IMR-90 (cell line): ENCODE measurements around the gene SLC39A8. TPM values are rescaled to one million over a fixed set of nuclear protein-coding genes. Genes with fewer than 3 reads are reported as not detected.

ENCODE experiments used
- ATAC-seq: fragments of 200-7000 bp; cut with Tn5 transposase; 2 replicates; pipeline ENCODE4 v1.9.1; 2020; ENCODE audit warnings: low read depth, mild to moderate bottlenecking, moderate library complexity
- BruUV-seq: library from RNA; stranded (reverse); fragments of 400-500 nt; replicated peaks from 2 replicates; lab custom pipeline; 2021; lab: Mats Ljungman, UMichigan
- CTCF ChIA-PET: fragments of 300-600 bp; formaldehyde crosslinking; extraction: SDS; loops from one replicate; lab custom pipeline; 2021; ENCODE audit warnings: antibody characterized with exemption; lab: Yijun Ruan, JAX
- POLR2A ChIA-PET: fragments of 300-600 bp; sonication (Branson Sonifier 250); formaldehyde crosslinking; loops from one replicate; lab custom pipeline; 2022; ENCODE audit warnings: antibody characterized with exemption; ENCODE audit not compliant: unreplicated experiment; lab: Charles Lee
- DNase-seq: peaks from one replicate; pipeline ENCODE4 v3.0.0; 2013
- H2AFZ ChIP-seq: replicated peaks from 2 replicates; pipeline ENCODE3; 2013; ENCODE audit warnings: low read length, mild to moderate bottlenecking; ENCODE audit not compliant: poor library complexity
- H2AK5ac ChIP-seq: 2 replicates; pipeline ENCODE4 v1.6.1; 2013; ENCODE audit warnings: low read depth, low read length, inconsistent platforms
- H2AK9ac ChIP-seq: replicated peaks from 2 replicates; pipeline ENCODE3; 2013; ENCODE audit warnings: mild to moderate bottlenecking, low read depth, low read length, moderate library complexity; ENCODE audit not compliant: poor library complexity
- H2BK120ac ChIP-seq: 2 replicates; pipeline ENCODE4 v1.6.1; 2013; ENCODE audit warnings: low read depth, low read length, inconsistent platforms
- H2BK15ac ChIP-seq: 3 replicates; pipeline ENCODE4 v1.6.1; 2013; ENCODE audit warnings: low read depth, low read length, inconsistent platforms
- H2BK20ac ChIP-seq: 2 replicates; pipeline ENCODE4 v1.6.1; 2013; ENCODE audit warnings: low read depth, mild to moderate bottlenecking, inconsistent platforms, low read length, moderate library complexity
- H2BK5ac ChIP-seq: 2 replicates; pipeline ENCODE4 v1.6.1; 2013; ENCODE audit warnings: mild to moderate bottlenecking, low read depth, low read length, inconsistent platforms; ENCODE audit not compliant: poor library complexity, severe bottlenecking
- H3K14ac ChIP-seq: replicated peaks from 2 replicates; pipeline ENCODE4 v1.6.1; 2013; ENCODE audit warnings: low read depth, low read length, inconsistent platforms
- H3K18ac ChIP-seq: 2 replicates; pipeline ENCODE4 v1.6.1; 2013; ENCODE audit warnings: low read depth, low read length, control low read depth
- H3K23ac ChIP-seq: 2 replicates; pipeline ENCODE4 v1.6.1; 2013; ENCODE audit warnings: low read depth, low read length, inconsistent platforms
- H3K27ac ChIP-seq: 2 replicates; pipeline ENCODE4 v1.5.1; 2013; ENCODE audit warnings: mild to moderate bottlenecking, control low read depth, low read length; ENCODE audit not compliant: insufficient read depth
- H3K27me3 ChIP-seq: 2 replicates; pipeline ENCODE4 v1.6.1; 2013; ENCODE audit warnings: low read length; ENCODE audit not compliant: control insufficient read depth, insufficient read depth
- H3K36me3 ChIP-seq: 2 replicates; pipeline ENCODE4 v1.6.1; 2013; ENCODE audit warnings: low read length, mixed read lengths; ENCODE audit not compliant: control insufficient read depth, insufficient read depth
- H3K4ac ChIP-seq: 2 replicates; pipeline ENCODE4 v1.6.1; 2013; ENCODE audit warnings: low read depth, low read length, inconsistent platforms
- H3K4me1 ChIP-seq: 2 replicates; pipeline ENCODE4 v1.6.1; 2013; ENCODE audit warnings: low read length, mixed read lengths; ENCODE audit not compliant: control insufficient read depth, insufficient read depth
- H3K4me2 ChIP-seq: 2 replicates; pipeline ENCODE4 v1.6.1; 2013; ENCODE audit warnings: low read depth, mild to moderate bottlenecking, control low read depth, low read length, moderate library complexity
- H3K4me3 ChIP-seq: 2 replicates; pipeline ENCODE4 v1.5.1; 2013; ENCODE audit warnings: low read depth, mild to moderate bottlenecking, control low read depth, low read length, moderate library complexity; ENCODE audit not compliant: insufficient read depth
- H3K56ac ChIP-seq: 2 replicates; pipeline ENCODE4 v1.6.1; 2013; ENCODE audit warnings: low read length, inconsistent platforms; ENCODE audit not compliant: insufficient read depth; ENCODE audit errors: extremely low read depth
- H3K79me1 ChIP-seq, 2 experiments: 2 replicates each; pipeline ENCODE4 v1.6.1; 2013; ENCODE audit warnings: low read length in 2 of 2, inconsistent platforms in 1 of 2, low read depth in 1 of 2
- H3K9ac ChIP-seq: 2 replicates; pipeline ENCODE4 v1.6.1; 2013; ENCODE audit warnings: low read depth, low read length, control low read depth
- H3K9me1 ChIP-seq: 2 replicates; pipeline ENCODE4 v1.6.1; 2013; ENCODE audit warnings: low read length, inconsistent platforms; ENCODE audit not compliant: insufficient read depth
- H3K9me3 ChIP-seq: 2 replicates; pipeline ENCODE4 v1.6.1; 2013; ENCODE audit warnings: low read length; ENCODE audit not compliant: control insufficient read depth, insufficient read depth
- H4K20me1 ChIP-seq: 2 replicates; pipeline ENCODE4 v1.6.1; 2013; ENCODE audit warnings: low read length, inconsistent platforms; ENCODE audit not compliant: insufficient read depth
- H4K5ac ChIP-seq: 2 replicates; pipeline ENCODE4 v1.6.1; 2013; ENCODE audit warnings: mild to moderate bottlenecking, low read depth, low read length, control low read depth
- H4K8ac ChIP-seq, 2 experiments: 2 replicates each; pipeline ENCODE4 v1.6.1; 2013; ENCODE audit warnings: low read depth in 2 of 2, low read length in 2 of 2, control low read depth in 1 of 2, inconsistent platforms in 1 of 2
- H4K91ac ChIP-seq: 2 replicates; pipeline ENCODE4 v1.6.1; 2013; ENCODE audit warnings: low read depth, low read length, inconsistent platforms; ENCODE audit not compliant: insufficient read depth
- CHD1 ChIP-seq: IDR thresholded peaks from 2 replicates; pipeline ENCODE4 v1.6.1; 2012; ENCODE audit warnings: low read depth, low read length, improper control_type of control experiment
- POLR2A ChIP-seq: IDR thresholded peaks from 2 replicates; pipeline ENCODE4 v1.6.1; 2012; ENCODE audit warnings: mild to moderate bottlenecking, low read depth, low read length
- RAD21 ChIP-seq: IDR thresholded peaks from 2 replicates; pipeline ENCODE4 v1.6.1; 2012; ENCODE audit warnings: low read length, improper control_type of control experiment
- RCOR1 ChIP-seq: IDR thresholded peaks from 2 replicates; pipeline ENCODE4 v1.6.1; 2012; ENCODE audit warnings: mild to moderate bottlenecking, low read length, improper control_type of control experiment; ENCODE audit not compliant: insufficient replicate concordance
- RFX5 ChIP-seq: IDR thresholded peaks from 2 replicates; pipeline ENCODE4 v1.8.0; 2012; ENCODE audit warnings: low read depth, mild to moderate bottlenecking, low read length, moderate library complexity
- SMC3 ChIP-seq: fragments of 150-350 bp; IDR thresholded peaks from 2 replicates; pipeline ENCODE4 v1.6.1; 2016; ENCODE audit warnings: low read depth, mild to moderate bottlenecking, antibody characterized with exemption, low read length, moderate library complexity
- WGBS, 2 experiments: methylation state at CpG; one replicate each; pipeline versions ENCODE4 v1.1.5 to v1.1.7; 2013; ENCODE audit warnings: missing lambda C conversion rate in 2 of 2; ENCODE audit not compliant: insufficient read length in 1 of 2; ENCODE audit errors: extremely low coverage in 2 of 2; 5-methylcytosine and 5-hydroxymethylcytosine counted together
- dilution Hi-C: fragments of 300-500 bp; cut with HindIII; formaldehyde crosslinking; loops from one replicate; pipeline ENCODE4 v1.14.3; 2018; ENCODE audit warnings: low sequenced_read_pairs; ENCODE audit not compliant: unreplicated experiment
- in situ Hi-C: fragments of 300-500 bp; cut with MboI; formaldehyde crosslinking; loops from 3 replicates; pipeline ENCODE4 v1.14.3; 2019; ENCODE audit warnings: low sequenced_read_pairs, inconsistent platforms, mixed read lengths
- intact Hi-C: fragments of 100-400 bp; cut with micrococcal nuclease; formaldehyde crosslinking; loops from 2 replicates; pipeline ENCODE4 v1.10.0; 2022
- polyA plus RNA-seq, 3 experiments: library from polyadenylated mRNA; depleted of rRNA; stranded (reverse); fragments of >200 nt; gene quantifications; 2 replicates each; pipeline ENCODE4 v1.2.3, GENCODE V29; 2012; ENCODE audit warnings: low replicate concordance in 1 of 3
- total RNA-seq: library from RNA; depleted of rRNA; stranded (reverse); fragments of >200 nt; gene quantifications from 2 replicates; pipeline ENCODE4 v1.2.3, GENCODE V29; 2012

The SLC39A8 gene
- total and polyA plus RNA-seq, 2 of the 4 experiments (the other 2 are of a cell fraction): 0.05 to 0.18 TPM

- H4K5ac ChIP-seq: no peak overlapping the region
- no peak overlapping the region for H2AK9ac ChIP-seq
- H4K91ac ChIP-seq: no peak overlapping the region
- H3K4me2 ChIP-seq: no peak overlapping the region
- no peak overlapping the region for H3K9ac ChIP-seq
- no peaks in the 10 kb centered on the region for H4K20me1 ChIP-seq
- no peak overlapping the region for H4K8ac ChIP-seq
- no peaks in the 10 kb centered on the region for H3K9me3 ChIP-seq
- H2AFZ ChIP-seq: no peak overlapping the region
- no TSS peak for BruUV-seq
- no peak overlapping the region for H3K56ac ChIP-seq
- dilution Hi-C loops: no loop called here
- H3K9me1 ChIP-seq: no peaks in the 10 kb centered on the region
- CTCF ChIA-PET: no interaction called here
- in situ Hi-C loops: no loop called here
- H3K23ac ChIP-seq: no peak overlapping the region
- H3K4me3 ChIP-seq: no peak overlapping the region
- no peak overlapping the region for H2BK20ac ChIP-seq
- no CpG with 5 or more reads among the region's 3 CpGs for WGBS, 2 experiments
- H2BK15ac ChIP-seq: no peak overlapping the region
- H3K18ac ChIP-seq: no peak overlapping the region
- H3K79me1 ChIP-seq: no peaks in the 10 kb centered on the region
- POLR2A ChIA-PET: no interaction called here
- no peaks in the 10 kb centered on the region for H3K27me3 ChIP-seq
- no peak overlapping the region for H3K4ac ChIP-seq
- no peak overlapping the region for H2BK120ac ChIP-seq
- no peak for DNase-seq
- no peak overlapping the region for H3K14ac ChIP-seq
- H3K27ac ChIP-seq: no peak overlapping the region
- intact Hi-C loops: no loop called here
- TF ChIP-seq RCOR1 (no peak), POLR2A (no peak), CHD1 (no peak), SMC3 (no peak), RFX5 (no peak), RAD21 (no peak)
- ATAC-seq: no peak
- H3K36me3 ChIP-seq: no peaks in the 10 kb centered on the region
- H2BK5ac ChIP-seq: no peak overlapping the region
- H3K4me1 ChIP-seq: no peaks in the 10 kb centered on the region
- H2AK5ac ChIP-seq: no peak overlapping the region
These were observed 20.6 kb downstream of the SLC39A8 start for GRCh38 chr4:102324730-102325129.
